Fibroblast of skin of left quadriceps (primary cell): ENCODE results near the gene PNMA6E.

ENCODE experiments used
- DNase-seq, 2 experiments: peaks; one replicate each; pipeline ENCODE4 v3.0.0-alpha.2; 2013; ENCODE audit warnings: low read depth in 2 of 2

The PNMA6E gene

DNA sequence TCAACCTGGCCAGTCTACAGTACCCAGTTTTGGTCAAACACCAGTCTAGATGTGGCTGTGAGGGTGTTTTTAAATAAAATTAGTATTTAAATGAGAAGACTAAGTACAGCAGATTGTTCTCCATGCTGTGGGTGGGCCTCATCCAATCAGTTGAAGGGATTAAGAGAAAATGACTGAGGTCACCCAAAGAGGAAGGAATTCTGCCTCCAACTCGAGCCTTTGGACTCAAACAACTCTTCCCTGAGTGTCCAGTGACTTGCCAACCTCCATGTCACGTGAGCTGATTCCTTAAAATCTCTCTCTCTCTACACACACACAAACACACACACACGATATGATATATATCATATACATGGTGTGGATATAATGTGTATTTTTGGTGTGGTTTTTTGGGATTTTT, 34.7 kb upstream of the PNMA6E start:
- DNase-seq, result no peak

DNA sequence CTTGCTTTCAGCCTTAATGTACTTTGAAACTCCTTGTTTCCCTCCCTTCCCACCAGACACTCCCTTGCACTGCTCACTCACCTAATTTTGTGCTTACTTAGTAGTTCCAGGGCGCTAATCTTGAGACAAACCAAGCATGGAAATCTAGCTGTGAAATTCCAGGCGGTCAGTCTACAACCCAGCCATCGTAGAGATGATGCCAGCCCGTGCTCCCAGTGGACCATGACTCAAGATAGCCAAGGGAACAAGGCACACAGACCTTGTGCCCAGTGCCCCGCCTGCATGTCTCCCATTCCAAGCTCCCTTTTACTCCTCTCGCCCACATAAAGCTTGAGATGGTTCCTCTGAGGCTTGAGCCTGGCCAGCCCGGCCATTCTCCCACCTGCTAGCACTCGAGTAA, 33.7 kb upstream of the PNMA6E start:
- no peak for DNase-seq

DNA sequence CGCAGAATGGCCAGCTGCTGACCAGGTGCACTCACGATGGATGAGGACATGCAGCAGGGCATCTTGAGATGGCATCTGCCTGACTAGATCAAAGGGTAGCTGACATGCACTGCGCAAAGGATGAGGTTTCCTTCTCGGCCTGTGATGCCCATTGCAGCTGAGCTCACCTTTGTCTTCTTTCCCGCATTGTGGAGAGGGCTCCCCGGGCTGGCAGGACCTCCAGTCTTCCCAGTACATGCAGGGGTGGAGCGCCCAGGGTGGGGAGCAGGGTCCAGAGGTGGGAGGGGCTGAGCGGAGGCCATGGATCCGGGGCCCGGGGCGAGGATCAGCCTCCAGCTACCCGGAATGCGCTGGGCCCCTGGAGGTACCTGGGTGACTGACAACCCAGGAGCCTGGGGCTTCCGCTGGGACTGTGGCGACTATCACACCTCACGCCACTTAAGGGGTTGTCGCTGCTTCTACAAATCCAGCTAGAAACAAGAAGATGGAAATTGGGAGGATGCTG, 32.7 kb upstream of the PNMA6E start:
- no peak for DNase-seq

DNA sequence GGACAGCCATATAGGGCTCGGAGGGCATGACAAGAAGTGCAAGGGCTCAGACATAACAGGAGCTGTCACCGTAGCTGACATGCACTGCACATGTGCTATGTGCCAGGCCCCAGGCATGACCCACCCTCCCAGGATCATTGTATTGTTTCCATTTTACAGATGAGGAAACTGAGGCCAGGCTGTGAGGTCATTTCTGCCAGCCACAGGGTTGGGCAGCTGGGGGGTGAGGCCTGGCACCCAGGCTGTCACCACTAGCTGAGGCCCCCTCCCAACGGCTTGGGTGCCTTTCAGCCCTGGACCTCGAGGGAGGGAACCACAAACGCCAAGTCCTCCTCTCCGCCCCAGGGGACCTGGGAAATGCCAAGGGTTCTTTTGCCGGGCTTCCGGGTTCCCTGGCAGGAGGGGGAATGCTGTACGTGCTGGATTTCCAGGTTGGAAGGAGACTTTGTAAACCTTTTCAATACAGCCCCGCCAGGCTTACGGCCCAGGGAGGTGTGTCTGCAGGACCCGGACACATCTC, 32.1 kb upstream of the PNMA6E start:
- DNase-seq, result no peak

DNA sequence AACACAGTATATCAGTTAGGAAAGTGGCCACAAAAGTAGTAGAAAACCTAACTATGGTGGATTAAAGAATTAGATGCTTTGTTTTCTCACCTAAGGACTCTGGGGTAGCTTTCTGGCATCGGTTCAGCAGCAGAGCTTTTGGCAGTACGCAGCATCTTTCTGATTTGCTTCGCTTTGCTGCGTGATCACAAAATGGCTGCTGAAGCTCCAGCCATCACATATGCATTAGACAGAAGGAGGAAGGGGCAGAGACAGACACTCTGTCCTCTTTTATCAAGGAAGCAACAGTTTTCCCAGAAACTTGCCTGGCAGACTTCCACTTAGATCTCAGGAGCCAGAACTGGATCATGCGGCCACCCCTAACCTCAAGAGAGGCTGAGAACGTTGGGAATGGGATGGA, 29.6 kb upstream of the PNMA6E start:
- no peak for DNase-seq

DNA sequence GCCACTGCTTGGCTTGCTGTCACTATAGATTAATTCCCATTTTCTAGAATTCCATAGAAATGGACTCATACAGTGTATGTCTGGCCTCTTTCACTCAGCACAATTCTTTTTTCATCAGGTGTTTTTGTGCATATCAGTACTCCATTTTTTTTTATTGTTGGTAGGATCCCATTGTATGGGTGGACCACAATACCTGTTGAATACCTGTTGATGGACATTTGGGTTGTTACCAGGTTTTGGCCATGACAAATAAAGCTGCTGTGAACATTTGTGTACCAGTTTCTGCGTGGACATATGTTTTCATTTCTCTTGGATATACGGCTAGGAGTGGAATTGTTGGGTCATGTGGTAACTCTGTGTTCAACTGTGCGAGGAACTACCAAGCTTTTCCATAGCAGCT, 25.1 kb upstream of the PNMA6E start:
- DNase-seq, result no peak

DNA sequence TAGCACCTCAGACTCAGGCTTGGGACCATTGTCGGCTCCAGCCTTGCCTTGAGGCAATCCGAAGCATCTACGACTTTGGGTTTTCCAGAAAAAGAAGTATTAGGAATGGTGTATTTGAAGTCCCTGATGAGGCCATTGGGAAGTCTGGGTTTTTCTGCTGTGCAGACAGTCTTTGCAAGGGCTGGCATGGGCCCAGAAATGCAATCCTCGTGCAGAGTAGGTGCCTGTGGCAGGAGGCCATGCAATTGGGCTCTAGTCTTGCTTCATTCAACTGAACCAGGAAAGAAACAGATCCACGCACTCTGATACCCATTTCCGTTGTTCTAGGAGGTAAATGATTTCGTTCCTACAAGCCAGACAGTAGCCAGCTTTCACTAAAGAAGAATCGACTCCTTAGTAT, 22.5 kb upstream of the PNMA6E start:
- no peak for DNase-seq

DNA sequence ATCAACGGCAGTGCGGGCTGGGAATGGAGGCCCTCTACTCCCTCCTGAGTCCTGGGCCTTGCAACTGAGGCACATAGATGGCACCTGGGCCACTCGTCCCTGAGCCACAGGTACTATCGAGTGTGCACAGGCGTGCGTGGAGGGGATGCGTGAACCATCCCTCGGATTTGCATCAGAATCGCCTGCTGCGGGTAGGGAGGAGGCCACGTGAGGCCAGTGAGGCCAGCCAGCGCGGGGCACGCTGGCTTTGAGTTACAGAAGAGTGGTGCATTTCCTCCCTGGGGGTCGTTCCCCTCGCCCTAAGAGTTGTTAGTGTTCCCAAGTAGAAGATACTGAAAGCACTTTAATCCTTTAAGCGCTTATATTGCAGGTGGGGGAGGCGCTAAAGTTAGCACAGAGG, 20.7 kb upstream of the PNMA6E start:
- DNase-seq, result no peak

DNA sequence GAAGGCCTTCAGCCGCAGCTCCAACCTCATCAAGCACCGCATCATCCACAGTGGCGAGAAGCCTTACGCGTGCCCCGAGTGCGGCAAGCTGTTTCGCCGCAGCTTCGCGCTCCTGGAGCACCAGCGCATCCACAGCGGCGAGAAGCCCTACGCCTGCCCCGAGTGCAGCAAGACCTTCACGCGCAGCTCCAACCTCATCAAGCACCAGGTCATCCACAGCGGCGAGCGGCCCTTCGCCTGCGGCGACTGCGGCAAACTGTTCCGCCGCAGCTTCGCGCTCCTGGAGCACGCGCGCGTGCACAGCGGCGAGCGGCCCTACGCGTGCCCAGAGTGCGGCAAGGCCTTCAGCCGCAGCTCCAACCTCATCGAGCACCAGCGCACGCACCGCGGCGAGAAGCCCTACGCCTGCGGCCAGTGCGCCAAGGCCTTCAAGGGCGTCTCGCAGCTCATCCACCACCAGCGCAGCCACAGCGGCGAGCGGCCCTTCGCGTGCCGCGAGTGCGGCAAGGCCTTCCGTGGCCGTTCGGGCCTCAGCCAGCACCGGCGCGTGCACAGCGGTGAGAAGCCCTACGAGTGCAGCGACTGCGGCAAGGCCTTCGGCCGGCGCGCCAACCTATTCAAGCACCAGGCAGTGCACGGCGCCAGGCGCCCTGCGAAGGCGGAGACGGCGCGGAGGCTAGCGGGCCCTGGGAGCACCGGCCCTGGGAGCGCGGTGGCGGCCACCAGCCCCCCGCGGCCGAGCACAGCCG, 19.9 kb upstream of the PNMA6E start:
- no peak for DNase-seq

DNA sequence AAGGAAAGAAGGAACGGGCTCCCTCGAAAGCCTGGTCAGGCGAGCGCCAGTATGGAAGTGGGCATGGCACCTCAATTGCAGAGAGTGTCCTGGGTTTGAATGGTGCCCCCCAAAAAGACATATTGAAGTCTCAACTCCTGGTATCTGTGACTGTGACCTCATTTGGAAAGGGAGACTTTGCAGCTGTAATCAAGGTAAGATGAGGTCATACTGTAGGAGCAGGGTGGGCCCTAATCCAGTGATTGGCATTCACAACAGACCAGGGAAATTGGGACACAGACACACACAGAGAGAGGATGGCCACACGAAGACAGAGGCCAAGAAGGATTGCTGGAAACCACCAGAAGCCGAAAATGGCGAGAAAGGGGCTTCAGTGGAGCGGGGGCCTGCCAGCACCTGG, 16.5 kb upstream of the PNMA6E start:
- DNase-seq, result no peak

DNA sequence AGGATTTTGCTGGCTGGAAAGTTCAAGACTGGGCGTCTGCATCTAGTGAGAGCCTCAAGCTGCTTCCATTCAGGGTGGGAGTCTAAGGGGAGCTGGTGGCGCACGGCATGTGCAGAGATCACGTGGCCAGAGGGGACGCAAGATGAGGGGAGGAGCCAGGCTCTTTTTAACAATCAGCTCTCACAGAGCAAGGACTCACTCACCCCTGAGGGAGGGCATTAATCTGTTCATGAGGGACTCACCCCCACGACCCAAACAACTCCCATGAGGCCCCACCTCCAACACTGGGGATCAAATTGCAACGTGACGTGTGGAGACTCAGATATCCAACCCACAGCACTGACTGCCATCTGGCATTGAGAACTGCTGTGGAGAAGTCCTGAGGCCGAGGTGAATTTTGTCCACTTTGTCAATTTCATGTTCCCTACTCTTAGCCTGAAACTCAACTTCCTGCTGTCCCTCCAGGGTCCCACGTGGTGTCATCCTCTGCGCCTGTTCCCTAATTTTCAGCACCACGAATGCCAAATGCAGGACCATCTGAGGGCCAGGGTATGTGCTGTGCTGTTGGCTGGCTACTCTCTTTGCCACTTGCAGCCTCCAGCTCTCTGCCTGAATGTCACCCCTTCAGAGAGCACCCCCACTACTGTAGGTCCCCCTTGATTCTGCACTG, 15.8 kb upstream of the PNMA6E start:
- no peak for DNase-seq

DNA sequence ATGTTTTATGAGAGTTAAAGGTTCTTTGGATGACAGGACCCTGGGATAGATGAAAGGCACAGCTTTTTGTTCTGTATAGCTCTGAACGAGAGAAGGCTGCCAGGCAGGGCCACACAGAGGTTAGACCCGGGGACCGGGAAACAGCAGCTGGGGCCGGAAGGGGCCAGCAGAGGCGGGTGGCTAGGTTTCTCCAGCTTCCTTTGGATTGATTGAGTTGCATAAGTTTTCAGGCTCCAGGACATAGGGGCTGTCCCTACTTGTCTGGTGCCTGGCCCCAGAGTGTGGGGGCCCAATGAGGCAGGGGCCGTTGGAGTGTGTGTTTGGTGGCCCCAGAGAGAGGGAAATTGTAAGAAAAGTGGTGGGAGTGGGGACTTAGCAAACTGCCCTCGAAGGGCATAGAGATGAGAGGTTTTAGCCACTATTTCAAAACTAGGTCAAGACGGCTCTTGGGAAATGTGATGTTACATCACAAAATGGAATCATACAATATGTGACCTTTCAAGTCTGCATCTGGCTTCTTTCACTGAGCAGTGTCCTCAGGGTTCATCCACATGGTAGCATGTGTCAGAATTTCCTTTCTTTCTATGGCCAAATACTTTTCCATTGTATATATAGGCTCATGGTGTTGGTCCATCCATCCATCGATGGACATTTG, 13.8 kb upstream of the PNMA6E start:
- no peak for DNase-seq

DNA sequence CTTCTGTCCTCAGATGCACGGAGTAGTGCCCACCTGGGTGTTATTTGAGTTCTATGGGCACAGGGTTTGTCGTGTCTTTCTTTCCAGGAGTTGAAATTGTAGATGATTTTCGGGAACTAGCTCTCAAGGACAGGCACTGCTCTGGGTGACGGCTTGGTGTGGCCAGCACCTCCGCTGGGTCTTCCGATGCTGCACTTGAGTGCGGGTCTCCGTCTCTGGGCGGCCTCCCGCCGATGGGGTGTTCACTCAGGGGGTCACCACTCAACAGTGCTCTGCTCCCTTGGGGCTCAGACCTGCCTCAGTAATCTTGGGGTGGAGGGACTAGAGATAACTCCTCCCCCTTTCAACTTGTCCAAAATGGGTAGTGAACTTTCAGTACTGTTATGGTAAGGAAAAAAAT, 12.6 kb upstream of the PNMA6E start:
- DNase-seq, result no peak

DNA sequence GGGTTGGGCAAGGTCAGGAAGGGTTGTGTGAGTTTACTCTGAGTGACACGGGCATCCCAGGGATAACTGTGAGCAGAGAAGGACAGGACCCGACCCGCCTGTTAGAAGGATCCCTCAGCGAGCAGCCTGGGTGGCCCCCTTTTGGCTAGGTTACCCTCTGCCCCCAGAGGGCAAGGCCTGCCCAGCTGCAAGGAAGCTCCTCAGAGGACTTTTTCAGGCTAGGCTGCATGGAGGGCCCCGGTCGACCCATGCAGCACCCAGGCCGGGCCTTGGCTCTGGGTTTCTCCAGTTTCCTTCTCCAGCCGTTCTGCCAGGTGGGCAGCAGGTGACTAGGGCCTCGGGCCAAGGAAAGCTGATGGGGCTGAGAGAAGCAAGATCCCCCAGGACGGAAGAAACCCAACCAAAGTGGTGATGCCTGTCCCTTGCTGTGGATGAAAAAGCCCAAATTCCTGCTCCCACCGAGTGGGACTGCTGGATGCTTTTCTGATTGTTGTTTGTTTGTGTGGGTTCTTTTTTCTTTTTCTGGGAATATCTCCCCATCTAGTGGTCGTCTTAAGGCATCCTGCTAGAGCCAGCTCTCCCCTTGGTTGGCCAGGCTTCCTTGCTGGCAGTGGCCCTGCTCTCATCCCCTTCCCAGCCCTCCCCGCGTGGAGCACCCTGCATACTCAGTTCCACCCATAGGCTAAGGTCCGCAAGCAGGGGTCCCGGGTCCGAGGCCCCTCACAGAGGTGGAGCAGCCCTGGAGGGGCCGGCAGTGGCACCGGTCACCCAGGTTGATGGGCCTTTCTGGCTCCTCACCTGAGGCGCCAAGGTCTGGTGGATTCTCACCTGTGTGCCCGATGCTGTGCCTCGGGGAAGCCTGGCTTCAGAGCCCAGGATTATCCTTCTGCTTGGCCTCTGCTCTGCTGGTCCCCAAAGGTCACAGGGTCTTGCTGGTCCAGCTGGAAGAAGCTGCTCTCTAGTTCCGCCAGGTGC, 11.9 kb upstream of the PNMA6E start:
- DNase-seq, result no peak

DNA sequence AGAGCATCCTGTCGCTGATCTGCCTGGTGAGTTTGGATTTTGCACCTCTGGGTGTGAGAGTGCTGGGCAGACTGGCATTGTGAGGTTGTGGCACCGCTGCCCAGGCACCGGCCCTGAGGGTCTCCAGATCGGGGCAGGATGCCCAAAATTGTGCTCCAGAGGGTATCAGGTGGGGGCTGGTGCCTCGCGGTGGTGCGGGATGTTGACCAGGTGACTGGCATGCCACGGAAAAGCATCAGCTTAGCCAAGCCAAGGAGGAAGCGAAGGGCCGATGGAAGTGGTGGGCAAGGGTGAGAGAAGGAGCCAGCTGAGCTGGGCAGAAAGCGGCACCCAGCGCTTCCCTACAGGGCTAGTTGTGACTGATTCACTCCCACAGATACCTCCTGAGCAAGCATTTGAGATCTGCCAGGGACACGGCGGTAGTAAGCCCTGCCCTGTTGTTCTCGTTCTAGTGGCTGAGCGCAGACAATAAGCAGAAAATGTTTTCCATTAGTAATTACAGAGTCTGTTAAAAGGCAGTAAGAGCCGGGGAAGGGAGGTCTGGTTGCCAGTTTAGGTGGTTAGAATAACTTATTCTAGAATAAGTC, 10.9 kb upstream of the PNMA6E start:
- DNase-seq, result no peak

DNA sequence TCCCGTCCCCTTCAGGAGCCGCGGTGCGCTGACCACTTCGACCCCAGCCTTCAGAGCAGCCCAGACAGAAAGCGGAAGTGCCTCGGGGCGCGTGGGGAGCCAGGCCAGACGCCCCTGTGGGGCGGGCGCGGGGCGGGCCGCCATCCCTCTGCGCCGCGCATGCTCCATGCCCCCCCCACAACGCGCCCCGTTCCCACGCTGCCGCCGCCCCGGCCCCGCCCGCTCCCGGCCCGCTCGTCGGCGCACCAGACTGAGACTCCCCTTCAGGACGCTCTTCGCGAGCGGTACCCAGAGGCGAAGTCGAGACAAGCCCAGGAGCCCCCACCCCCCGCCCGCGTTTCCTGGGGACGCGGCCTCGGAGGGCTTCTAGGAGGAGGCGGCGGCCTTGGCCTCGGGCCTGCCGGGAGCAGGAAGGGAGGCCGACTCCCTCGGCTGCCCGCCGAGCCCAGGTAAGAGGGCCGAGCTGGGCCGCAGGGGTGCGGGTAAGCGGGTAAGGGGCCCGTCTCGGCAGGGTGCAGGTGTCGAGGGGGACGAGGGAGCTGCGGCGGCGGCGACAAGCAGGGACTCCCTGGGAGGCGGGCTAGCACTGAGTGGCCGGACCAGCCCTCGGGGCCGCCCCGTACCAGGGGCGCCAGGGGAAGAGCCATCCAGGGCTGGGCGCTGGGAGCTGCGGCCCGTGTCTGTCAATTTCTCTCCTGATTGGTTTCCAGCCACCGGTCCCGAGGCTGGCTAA, 10.3 kb upstream of the PNMA6E start, which contains the start of gene ZFP92:
ZFP92 (plus strand) TSS at position 218 of the 733 bp plus-strand sequence. CDS start 6,851 bp downstream, outside the sequence.
- DNase-seq, result no peak

DNA sequence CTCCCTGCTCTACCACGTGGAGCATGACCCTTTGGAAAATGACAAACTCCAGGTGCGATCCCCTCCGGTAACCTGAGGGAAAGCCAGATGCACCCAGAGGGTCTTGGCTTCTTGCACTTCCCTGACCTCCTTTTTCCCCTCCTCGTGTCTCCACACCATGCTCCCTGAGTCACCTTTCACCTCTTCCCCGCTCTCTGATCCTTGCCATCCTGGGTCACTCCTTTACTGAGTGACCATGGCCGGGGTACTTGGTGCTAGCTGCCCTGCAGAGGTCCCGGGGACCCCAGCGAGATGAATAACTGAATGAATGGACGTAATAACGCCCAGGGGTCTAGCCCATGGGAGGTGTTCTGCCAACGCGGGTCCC, 9.7 kb upstream of the PNMA6E start:
- DNase-seq, result no peak

DNA sequence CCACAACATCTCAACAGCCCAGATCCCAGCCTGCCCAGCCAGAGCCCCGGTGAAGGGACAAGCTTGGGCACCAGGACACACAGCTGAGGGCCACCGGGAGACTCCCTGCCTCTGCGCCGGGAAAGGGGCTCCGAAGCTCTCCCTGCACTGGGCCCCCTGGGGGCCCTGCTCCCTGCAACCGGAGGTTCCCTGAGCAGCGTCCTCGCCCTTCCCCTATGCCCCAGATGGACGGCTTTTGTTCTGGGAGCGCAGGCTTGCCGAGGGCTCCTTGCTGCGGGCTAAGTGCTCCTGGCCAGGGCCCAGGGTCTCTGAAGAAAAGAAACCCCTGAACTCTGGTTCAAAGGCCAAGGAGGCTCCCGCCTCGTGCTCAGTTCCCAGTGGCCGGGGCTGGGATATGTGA, 9.2 kb upstream of the PNMA6E start:
- no peak for DNase-seq

DNA sequence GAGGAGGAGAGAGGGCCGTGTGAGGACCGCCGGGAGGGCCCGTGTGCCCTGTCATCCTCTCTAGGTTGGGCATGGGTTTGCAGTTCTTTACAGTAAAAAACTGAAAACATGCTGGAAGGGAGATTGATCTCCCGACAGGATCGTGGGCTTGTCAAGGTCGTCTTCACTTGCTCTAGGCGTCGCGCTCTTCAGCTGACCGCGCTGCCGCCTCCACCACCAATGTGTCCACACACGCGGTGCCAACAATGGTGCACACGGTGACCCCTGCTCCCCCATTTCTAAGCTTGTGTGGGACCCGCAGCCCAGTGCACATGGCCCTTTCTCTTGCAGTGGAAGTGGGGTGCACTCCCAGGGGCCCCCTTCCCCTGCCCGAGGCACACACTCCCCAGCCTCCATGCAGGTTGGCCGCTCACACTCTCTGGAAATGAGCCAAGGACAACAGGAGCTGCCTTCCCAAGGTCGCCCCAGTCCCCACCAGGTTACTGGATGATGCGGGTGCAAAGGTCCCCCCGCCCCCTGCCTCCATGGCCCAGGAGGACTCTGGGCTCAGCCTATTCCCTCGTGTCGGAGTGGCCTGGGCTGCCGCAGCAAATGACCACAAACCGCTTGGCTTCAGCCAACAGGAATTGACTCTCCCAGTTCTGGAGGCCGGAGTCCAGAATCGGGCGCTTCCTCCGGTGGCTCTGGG, 8.4 kb upstream of the PNMA6E start:
- no peak for DNase-seq

DNA sequence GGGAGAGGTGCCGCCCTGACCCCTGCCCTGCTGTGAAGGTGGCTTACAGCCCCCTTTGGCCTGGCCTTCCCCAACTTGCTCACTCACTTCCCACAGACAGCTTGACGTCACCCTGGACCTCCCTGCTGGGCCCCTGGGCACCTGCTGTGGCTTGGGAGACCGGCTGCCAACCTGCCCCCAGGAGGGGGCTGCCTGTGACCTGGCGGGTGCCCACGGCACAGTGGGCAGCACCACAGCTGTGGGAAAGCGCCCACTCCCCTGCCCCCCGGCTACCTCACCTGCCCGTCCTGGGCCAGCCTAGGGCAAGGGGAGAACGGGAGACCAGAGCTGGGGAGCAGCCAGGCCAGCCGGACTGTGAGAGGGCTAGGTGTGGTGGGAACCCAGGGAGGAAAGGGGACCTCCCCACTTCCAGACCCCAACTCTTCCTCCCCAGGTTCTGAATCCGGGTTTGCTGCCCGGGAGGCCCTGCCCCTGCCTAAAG, 7.8 kb upstream of the PNMA6E start:
- no peak for DNase-seq
